GM21619 (cell line): Measurements from ENCODE around the gene KRTAP10-3.
"Not testable (repeated sequence)": the region's sequence is repeated elsewhere in the genome, so short reads cannot be mapped to it uniquely, and the experiment has no call there.

Experiments
- ATAC-seq: cut with Tn5 transposase; IDR thresholded peaks from one replicate; pipeline ENCODE4 v1.9.1; 2021; ENCODE audit not compliant: unreplicated experiment

Gene KRTAP10-3

DNA sequence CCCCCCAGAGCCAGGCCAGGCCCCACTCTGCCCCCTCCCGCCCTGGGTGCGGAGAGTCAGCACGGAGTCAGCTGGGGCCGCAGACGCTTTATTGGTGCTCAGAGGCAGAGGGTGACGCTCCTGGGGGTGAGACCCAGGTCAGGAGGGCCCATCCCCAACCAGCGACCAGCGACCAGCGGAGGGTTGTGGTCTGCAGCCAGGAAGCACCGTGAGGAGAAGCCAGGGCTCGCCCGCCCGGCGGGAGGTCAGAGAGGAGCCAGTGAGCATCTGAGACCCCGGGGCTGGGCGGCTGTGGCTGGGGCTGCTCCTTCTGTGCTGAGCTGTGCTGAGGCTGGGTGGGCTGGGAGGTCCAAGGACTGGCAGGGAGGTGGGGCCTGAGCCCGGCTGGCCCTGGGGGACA, 8.3 kb downstream of the KRTAP10-3 start:
- not testable (repeated sequence) for ATAC-seq

DNA sequence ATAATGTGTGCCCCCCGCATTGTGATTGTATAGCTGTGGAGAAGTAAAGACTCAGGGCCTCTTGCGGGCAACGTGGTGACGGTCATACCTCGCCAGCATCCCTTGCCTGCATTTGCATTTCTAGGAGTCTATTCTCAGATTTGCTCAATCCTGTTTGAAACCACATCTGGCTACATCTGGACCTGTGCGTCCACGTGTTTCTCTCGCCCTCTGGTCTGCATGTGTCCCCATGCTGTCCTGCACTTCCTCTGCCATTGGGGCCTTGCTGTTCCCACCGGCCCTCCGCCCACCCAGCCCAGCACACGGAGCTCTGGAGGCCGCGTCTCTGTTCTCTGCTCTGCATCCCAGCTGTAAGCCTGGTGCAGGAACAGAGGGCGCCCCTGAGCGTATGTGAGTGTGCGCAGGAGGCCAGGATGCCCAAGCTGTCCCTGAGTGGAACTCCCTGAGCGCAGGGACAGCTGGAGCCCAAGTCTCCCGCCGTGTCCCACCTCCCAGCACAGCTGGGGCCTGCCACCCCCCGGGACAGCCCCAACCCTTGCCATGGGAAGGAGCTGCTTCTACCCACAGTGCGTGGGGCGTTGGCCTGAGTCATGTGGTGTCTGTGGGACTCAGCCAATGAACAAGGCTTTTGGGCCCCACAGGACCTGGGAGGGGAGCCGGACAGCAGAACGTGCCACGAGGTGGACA, 8.9 kb downstream of the KRTAP10-3 start:
- ATAC-seq = no peak

DNA sequence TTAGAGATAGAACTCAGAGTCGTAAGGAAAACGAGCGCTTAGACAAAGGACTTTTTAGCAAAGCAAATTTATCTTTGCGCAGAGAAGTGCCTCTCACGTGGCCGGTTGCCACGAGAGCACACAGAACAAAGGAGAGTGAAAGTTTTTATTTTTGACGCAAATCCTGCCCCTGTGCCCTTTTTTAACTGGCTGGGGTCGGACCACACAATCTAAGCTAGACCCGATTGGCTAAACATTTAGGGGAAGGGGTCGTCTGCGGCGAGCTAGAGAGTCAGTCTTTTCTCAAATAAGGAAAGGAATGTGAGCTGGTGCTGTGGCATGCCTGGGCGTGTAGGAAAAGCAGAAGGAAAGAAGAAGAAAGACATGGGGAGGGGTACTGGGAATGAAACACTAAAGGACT, 9.7 kb downstream of the KRTAP10-3 start:
- no peak for ATAC-seq

- ATAC-seq = no peak
These were observed 10.2 kb downstream of the KRTAP10-3 start for GRCh38 chr21:44548381-44548780.

GRCh38 chr21:44547656-44548331, 10.8 kb downstream of the KRTAP10-3 start:
- ATAC-seq = no peak

DNA sequence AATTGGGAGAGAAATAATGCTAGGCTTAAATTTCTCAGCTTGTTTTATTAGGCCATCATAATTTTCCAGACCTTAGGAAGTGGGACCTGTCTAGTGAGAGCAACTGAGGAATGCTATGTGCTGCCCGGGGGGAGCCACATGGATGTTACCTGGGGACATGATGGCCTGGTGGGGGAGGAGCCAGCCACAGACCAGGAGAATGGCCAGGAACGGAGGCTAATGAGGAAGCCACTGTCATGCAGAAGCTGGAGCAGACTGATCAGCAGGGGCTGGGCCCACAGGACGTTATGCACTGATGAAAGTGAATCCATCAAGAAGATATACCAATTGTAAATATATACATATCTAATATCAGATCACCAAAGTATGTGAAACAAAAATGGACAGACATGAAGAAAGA, 14.0 kb downstream of the KRTAP10-3 start:
- ATAC-seq = no peak

GRCh38 chr21:44542716-44543115, 15.9 kb downstream of the KRTAP10-3 start:
- no peak for ATAC-seq

GRCh38 chr21:44540741-44541288, 17.8 kb downstream of the KRTAP10-3 start:
- ATAC-seq = no peak

DNA sequence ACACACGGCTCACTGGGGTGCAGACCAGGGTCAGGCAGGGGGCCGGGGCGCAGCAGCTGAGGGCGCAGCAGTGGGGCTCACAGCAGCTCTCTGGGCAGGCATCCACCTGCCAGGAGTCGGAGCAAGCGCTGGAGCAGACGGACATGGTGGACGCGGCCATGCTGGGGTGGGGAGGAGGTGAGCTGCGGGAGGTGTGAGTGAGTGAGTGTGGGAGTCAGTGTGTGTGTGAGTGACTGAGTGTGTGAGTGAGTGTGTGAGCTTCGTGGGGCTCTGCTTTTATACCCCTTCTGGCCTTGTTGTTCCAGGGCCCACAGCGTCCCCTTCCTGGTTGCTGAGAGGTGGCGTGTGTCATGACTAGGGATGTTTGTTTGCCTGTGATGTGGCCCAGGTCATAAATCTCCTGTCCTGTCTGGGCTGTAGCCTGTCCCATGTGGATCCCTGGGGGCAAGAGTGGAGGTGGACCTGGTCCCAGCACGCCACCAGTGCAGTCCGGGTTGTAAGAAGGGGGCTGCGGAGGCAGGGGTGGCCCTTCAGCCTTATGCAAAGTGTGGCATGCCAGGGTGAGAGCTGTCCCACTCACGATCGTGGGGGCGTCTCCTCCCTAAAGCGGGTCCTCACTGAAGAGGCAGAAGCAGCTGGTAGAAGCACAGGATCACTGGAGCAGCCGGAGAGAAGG, 18.5 kb downstream of the KRTAP10-3 start, which contains the start of gene KRTAP10-1:
Gene KRTAP10-1 (minus strand): TSS at position 205 of the 676 bp plus-strand sequence. CDS start 45 bp downstream, at position 160.
- no peak for ATAC-seq

DNA sequence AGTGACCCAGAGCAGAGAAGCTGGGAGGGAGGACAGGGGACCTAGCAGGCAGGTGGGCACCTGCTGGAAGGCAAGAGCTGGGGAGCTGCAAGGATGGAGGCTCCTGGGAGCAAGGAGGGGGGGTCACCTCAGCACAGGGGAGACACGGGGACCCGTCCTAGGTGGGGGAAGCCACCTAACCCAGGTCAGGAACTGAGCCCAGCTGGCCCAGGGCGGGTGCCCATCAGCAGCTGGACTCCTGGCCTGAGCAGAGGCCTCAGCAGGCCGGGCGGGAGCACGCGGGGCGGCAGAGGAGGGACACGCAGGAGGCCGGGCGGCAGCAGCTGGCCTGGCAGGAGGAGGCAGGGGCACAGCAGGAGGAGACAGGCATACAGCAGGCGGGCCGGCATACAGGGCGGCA, 19.5 kb downstream of the KRTAP10-3 start:
- ATAC-seq = no peak

DNA sequence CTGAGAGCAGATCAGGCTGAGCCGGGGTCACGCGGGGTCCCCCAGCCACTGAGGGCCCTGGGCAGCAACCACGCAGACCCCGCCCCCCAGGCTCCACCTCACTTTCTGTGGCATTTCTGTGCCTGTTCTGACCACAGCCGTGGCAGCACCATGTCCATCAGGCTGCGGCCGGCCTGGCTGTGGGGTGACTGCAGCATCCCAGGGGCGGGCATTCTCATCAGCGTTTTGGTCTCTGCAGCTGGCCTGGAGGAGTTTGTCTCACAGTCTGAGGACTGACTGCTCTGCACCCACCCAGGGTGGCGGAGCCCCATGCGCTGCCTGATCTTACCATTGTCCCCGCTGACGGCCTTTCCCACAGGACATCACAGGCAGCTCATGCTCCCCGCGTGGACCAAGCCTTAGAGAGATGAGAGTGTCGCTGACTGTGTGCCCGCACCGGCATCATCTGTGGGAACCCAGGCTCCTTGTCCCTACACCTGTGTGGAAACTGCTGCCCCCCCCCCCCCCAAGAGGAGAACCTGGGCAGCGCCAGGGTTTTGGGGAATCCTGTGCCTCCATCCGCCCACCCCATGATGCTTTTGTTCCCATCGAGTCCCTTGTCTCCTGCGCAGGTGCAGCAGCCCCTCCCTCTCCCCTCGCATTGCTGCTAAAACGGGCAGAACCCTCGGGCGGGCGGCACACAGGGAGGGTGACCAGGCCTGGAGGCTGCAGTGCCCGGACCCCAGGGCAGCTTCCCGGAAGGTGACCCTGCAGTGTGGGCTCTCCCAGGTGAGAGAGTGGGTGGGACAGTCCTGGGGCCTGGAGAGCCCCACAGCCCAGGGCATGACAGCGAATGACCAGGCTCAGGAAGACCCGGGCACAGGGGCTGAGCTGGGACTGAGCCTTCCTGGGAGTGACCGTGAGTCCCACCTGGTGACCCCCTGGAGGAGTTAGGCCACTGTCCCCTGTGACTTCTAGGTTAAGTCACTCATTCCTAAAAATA, 20.4 kb downstream of the KRTAP10-3 start:
- ATAC-seq = no peak

DNA sequence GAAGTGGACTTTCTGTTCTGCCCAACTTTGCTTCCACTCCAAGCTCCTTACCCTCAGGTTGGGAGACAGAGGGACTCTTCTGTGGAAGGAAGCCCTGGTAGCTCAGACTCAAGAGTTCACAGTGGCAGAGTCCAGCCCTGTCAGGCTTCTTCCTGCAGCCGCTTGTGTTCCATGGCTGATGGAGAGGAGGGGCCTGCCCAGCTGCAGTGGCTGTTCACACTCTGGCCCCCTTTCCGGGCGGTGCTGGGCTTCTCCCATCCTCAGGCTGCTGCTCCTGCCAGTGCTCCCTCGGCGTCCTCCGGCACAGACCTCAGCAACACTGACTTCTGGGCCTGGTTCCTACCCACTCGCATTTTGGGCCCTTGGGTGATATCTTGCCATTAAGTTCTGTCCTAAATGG, 22.6 kb downstream of the KRTAP10-3 start:
- no peak for ATAC-seq

DNA sequence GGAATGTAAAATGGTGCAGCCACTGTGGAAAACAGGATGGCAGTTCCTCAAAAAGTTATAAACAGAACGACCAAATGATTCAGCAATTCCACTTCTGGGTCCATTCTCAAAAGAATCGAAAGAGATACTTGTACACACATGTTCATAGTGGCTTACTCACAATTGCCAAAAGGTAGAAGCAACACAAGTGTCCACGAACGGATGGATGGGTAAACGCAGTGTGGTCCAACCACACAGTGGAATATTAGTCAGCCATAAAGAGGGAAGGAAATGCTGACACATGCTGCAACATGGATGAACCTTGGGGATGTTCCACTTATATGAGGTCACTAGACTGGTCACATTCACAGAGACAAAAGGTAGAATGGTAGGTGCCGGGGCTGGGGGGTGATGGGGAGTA, 23.9 kb downstream of the KRTAP10-3 start:
- no peak for ATAC-seq

DNA sequence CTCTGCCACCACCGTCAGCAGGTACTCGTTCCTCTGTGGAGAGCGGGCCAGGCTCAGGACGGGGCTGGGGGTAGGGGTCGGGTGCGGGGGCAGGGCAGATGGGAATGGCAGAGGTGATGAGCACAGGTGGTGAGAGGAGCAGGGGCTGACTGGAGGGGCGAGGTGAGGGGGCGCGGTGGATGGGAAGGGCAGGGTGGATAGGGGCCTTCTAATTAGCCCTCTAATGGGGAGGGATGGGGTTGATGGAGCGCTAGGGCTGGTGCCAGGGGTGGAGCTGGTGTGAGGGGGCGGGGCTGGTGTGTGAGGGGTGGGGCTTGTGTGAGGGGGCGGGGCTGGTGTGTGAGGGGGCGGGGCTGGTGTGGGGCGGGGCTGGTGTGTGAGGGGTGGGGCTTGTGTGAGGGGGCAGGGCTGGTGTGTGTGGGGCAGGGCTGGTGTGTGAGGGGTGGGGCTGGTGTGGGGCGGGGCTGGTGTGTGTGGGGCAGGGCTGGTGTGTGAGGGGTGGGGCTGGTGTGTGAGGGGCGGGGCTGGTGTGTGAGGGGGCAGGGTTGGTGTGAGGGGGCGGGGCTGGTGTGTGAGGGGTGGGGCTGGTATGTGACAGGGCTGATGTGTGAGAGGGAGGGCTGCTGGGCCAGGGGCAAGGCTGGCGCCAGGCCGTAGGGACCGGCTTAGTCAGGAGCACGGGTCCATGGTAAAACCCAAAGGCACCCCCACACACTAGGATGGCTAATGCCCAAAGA, 24.5 kb downstream of the KRTAP10-3 start:
- ATAC-seq = no peak

- ATAC-seq = no peak
These were observed 25.3 kb downstream of the KRTAP10-3 start for GRCh38 chr21:44533121-44533890.

DNA sequence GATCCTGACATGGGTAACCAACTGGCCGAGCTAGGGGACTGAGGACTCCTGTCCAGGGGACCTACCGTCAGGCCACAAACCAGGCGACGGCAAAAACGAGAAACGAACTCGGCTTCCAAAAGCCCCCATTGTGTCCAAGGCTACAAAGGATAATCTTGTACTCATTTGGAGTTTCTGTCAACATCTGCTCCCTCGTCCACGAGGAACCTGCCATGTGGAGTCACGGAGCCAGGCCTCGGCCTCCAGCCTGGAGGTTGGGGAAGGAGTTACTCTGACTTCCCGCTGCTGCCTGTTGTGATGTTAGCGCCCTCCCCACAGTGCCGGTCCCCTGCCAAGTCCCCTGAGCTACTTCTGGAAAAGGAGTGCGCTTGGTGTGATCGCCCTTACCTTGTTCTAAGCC, 25.9 kb downstream of the KRTAP10-3 start:
- ATAC-seq = no peak

DNA sequence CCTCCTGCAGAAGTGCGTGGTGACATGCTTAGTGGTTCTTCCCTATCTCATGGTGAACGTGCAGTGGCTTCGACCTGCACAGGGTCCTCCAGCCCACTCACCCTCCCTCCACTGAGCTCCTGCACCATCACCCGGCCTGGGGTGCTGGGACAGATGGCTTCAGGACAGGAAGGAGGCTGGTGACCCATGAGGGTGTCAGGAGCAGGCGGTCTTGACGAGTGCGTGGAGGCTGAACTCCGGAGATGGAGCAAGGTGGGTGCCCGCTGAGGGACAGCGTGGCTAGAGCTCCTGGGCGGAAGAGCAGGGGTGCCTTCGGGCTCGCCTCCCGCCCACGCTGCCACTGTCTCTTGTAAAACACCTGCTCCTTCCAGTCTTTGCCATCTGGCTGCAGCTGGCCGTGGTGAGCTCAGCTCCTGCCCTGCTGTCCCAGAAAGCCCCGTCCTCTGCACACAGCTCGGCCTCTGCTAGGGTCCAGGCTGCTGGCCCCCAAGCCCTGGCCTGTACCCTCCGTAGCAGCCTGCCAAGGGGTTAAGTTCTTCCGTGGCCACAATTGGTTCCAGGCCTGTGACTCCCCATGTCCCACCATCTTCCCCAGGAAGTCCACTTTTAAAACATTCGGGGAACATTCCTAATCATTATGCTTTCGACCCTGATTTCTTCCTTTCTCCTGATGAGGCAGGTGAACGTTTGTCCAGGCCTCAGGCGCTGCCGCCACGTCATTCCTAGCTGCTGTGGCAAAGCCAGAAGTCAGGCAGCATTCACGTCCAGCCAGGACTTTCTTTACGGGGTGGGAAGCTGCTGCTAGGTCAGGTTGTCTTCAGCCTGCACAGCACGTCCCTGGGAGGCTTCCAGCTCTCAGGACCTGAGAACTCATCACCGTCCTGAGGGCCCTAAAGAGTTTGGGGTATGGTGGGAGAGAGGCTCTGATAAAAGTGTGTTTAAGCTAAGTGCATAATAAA, 26.7 kb downstream of the KRTAP10-3 start:
- ATAC-seq = no peak
